Vagina (tissue), 2 donors: ENCODE results near the gene ZBTB11. TPM values are rescaled to one million over a fixed set of nuclear protein-coding genes. Genes with fewer than 3 reads are reported as not detected.

Experiments
- DNase-seq, 2 donors: peaks; one replicate each; pipeline ENCODE4 v3.0.0-alpha.2; 2017; ENCODE audit errors: extremely low spot score in 2 of 2
- H3K27ac ChIP-seq: fragments of 200-600 bp; sonication (generic); one replicate; pipeline ENCODE4 v1.5.1; 2019
- H3K27me3 ChIP-seq: fragments of 200-600 bp; sonication (generic); one replicate; pipeline ENCODE4 v1.5.1; 2019
- H3K36me3 ChIP-seq, 2 donors: fragments of 200-600 bp; sonication (generic); one replicate each; pipeline ENCODE4 v1.5.1; 2017 to 2019
- H3K4me1 ChIP-seq: fragments of 200-600 bp; sonication (generic); one replicate; pipeline ENCODE4 v1.5.1; 2019
- H3K4me3 ChIP-seq, 2 donors: fragments of 200-600 bp; sonication (generic); 1 replicate in 1 of 2; 2 replicates in 1 of 2; pipeline ENCODE4 v1.5.1; 2016 to 2019
- H3K9me3 ChIP-seq: fragments of 200-600 bp; sonication (generic); one replicate; pipeline ENCODE4 v1.5.1; 2019
- CTCF ChIP-seq, 3 experiments: fragments of 450-650 bp in 2 of 3; fragments of 200-600 bp in 1 of 3; sonication (generic) in 1 of 3; IDR thresholded peaks; one replicate each; pipeline ENCODE4 v1.5.1; 2017 to 2019; ENCODE audit warnings: antibody characterized with exemption in 3 of 3, mild to moderate bottlenecking in 2 of 3, moderate library complexity in 2 of 3
- POLR2A ChIP-seq, 2 donors: fragments of 450-650 bp; IDR thresholded peaks; one replicate each; pipeline ENCODE4 v1.6.1; 2017; ENCODE audit warnings: antibody characterized with exemption in 2 of 2, mild to moderate bottlenecking in 2 of 2, moderate library complexity in 2 of 2
- POLR2AphosphoS5 ChIP-seq, 2 donors: sonication (generic); formaldehyde crosslinking; IDR thresholded peaks; one replicate each; pipeline ENCODE4 v1.9.0; 2017; ENCODE audit warnings: antibody characterized with exemption in 2 of 2, mild to moderate bottlenecking in 2 of 2, low read depth in 1 of 2; ENCODE audit not compliant: insufficient read depth in 1 of 2
- intact Hi-C: fragments of 100-400 bp; cut with DNase I; formaldehyde crosslinking; loops from one replicate; pipeline ENCODE4 v1.15.1; 2023
- total RNA-seq: library from RNA; depleted of rRNA; stranded (reverse); fragments of >200 nt; gene quantifications from one replicate; pipeline ENCODE4 v1.2.3, GENCODE V29; 2016

Gene ZBTB11
- total RNA-seq, 1 donor from 2014 or later: 27.5 TPM

- no peaks in the 10 kb centered on the region for H3K4me1 ChIP-seq
- no peaks in the 10 kb centered on the region for H3K36me3 ChIP-seq
- no peaks in the 10 kb centered on the region for H3K9me3 ChIP-seq
- H3K4me3 ChIP-seq: no peak overlapping the region
- H3K27me3 ChIP-seq: no peaks in the 10 kb centered on the region
- no peak for TF ChIP-seq POLR2AphosphoS5 (IDR thresholded peaks at IDR 0.05; ENCODE audit: insufficient read depth in 1 of 2, low read depth in 1 of 2)
- TF ChIP-seq POLR2A (IDR thresholded peaks at IDR 0.05): no peak
- TF ChIP-seq CTCF (IDR thresholded peaks at IDR 0.05): no peak
- DNase-seq: no peak
- intact Hi-C loops: no loop called here
- H3K27ac ChIP-seq: no peak overlapping the region
These were observed 51.1 kb downstream of the ZBTB11 start for GRCh38 chr3:101625879-101626278.

GRCh38 chr3:101624857-101625256 lies 52.1 kb downstream of the ZBTB11 start:
- intact Hi-C loops: no loop called here
- Histone ChIP-seq H3K27me3 (no peaks in the 10 kb centered on the region), H3K36me3 (no peaks in the 10 kb centered on the region), H3K4me3 (no peak overlapping the region), H3K27ac (no peak overlapping the region), H3K4me1 (no peaks in the 10 kb centered on the region), H3K9me3 (no peaks in the 10 kb centered on the region)
- TF ChIP-seq POLR2AphosphoS5 (IDR thresholded peaks at IDR 0.05; ENCODE audit: insufficient read depth in 1 of 2, low read depth in 1 of 2): no peak
- no peak for TF ChIP-seq POLR2A (IDR thresholded peaks at IDR 0.05)
- TF ChIP-seq CTCF (IDR thresholded peaks at IDR 0.05): no peak
- no peak for DNase-seq

GRCh38 chr3:101623656-101624055 lies 53.3 kb downstream of the ZBTB11 start:
- Histone ChIP-seq H3K27ac (no peak overlapping the region), H3K36me3 (no peaks in the 10 kb centered on the region), H3K27me3 (no peaks in the 10 kb centered on the region), H3K4me1 (no peaks in the 10 kb centered on the region), H3K9me3 (no peaks in the 10 kb centered on the region), H3K4me3 (no peak overlapping the region)
- TF ChIP-seq POLR2A (IDR thresholded peaks at IDR 0.05) (no peak), POLR2AphosphoS5 (IDR thresholded peaks at IDR 0.05; ENCODE audit: insufficient read depth in 1 of 2, low read depth in 1 of 2) (no peak), CTCF (IDR thresholded peaks at IDR 0.05) (no peak)
- DNase-seq: no peak
- intact Hi-C loops: no loop called here

GRCh38 chr3:101619734-101620133 lies 57.2 kb downstream of the ZBTB11 start:
- H3K4me1 ChIP-seq: no peaks in the 10 kb centered on the region
- H3K27ac ChIP-seq: no peak overlapping the region
- H3K4me3 ChIP-seq: no peak overlapping the region
- H3K27me3 ChIP-seq: no peaks in the 10 kb centered on the region
- H3K36me3 ChIP-seq: no peaks in the 10 kb centered on the region
- no peaks in the 10 kb centered on the region for H3K9me3 ChIP-seq
- no peak for DNase-seq
- no peak for TF ChIP-seq POLR2AphosphoS5 (IDR thresholded peaks at IDR 0.05; ENCODE audit: insufficient read depth in 1 of 2, low read depth in 1 of 2)
- TF ChIP-seq POLR2A (IDR thresholded peaks at IDR 0.05): no peak
- no peak for TF ChIP-seq CTCF (IDR thresholded peaks at IDR 0.05)
- intact Hi-C loops: no loop called here

- H3K27me3 ChIP-seq: no peaks in the 10 kb centered on the region
- no peaks in the 10 kb centered on the region for H3K4me1 ChIP-seq
- no peak overlapping the region for H3K27ac ChIP-seq
- H3K4me3 ChIP-seq: no peak overlapping the region
- intact Hi-C loops: no loop called here
- H3K9me3 ChIP-seq: no peaks in the 10 kb centered on the region
- no peak for TF ChIP-seq POLR2AphosphoS5 (IDR thresholded peaks at IDR 0.05; ENCODE audit: insufficient read depth in 1 of 2, low read depth in 1 of 2)
- TF ChIP-seq CTCF (IDR thresholded peaks at IDR 0.05): no peak
- TF ChIP-seq POLR2A (IDR thresholded peaks at IDR 0.05): no peak
- H3K36me3 ChIP-seq: no peaks in the 10 kb centered on the region
- DNase-seq: no peak
These were observed 58.2 kb downstream of the ZBTB11 start for GRCh38 chr3:101618726-101619125.
